ENCODE measurements around the gene TRA2A.

TRA2A gene

DNA sequence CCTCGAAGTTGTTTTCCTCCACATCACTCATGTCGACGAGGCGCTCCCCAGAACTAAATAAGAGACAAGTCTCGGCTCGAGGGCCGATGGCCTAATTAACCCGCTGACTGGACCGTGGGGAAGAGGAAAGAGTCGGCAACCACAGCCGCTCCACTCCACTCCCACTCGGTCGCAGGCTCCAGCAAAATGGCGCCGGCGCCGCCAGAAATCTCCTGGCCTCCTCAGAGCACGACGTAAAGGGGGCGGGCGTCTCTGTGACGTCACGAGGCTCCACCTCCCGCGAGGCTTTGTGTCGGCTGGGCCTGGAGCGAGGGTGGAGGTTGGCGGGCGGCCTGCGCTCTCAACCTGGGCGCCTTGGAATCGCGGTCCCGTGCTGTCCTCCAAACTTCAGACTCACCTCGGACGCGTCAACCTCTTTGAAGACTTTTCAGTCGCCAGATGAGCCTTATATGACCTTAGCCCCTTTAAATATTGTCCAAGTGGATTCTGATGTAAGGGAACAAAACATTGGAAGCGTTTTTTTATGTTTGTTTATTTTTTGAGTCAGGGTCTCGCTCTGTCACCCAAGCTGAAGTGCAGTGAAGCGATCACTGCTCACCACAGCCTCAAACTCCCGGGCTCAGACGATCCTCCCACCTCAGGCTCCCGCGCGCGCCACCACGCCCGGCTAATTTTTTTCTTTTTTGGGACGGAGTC lies at the start of gene TRA2A:
Gene TRA2A (minus strand): TSS at position 188 of the 696 bp plus-strand sequence. CDS start 157 bp downstream, at position 31.
- H3K9me3 ChIP-seq: no peaks in the 10 kb centered on the region
- H3K36me3 ChIP-seq (replicated peaks): peaks cover 16% of the 10 kb centered on the region
- peak; percentile 89 to 98 for DNase-seq (ENCODE audit: low spot score in 2 of 2)
- in situ Hi-C loops (cut with MboI; ENCODE audit: low sequenced_read_pairs): no loop called here
- peaks cover 26% of the 10 kb centered on the region for H3K4me1 ChIP-seq
- peak within 1 kb of the TSS; percentile 98 for H3K4me3 ChIP-seq
- H3K27me3 ChIP-seq (ENCODE audit: low read depth): no peaks in the 10 kb centered on the region

DNA sequence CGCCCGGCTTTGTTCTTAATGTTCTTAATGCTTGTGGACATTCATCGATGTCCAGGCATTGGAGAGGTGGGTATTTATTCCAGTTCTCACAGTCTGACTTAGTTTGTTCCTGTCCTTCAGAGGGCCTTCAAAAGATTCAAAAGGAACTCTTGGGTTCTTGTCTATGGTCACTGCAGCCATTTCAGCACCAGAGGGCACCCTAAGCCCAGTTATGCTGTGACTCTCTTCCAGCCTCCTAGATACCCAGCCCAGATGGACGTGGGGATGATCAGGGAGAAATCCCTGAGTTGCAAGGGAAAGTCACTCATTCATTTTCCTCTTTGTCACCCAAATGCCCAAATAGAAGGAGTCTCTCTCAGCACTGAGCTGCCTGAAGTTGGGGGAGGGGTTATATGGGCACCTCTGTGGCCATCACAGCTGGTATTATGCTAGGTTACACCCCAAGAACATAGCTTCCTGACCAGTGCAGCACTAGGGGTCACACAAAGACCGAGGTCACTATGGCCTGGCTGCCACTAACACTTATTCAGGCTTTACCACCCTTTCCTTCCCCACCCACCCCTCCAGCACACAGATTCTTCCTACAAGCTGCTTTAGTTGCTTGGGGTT lies 38.9 kb upstream of the TRA2A start:
- peak; percentile 65 to 85 for DNase-seq (ENCODE audit: low spot score in 2 of 2)

DNA sequence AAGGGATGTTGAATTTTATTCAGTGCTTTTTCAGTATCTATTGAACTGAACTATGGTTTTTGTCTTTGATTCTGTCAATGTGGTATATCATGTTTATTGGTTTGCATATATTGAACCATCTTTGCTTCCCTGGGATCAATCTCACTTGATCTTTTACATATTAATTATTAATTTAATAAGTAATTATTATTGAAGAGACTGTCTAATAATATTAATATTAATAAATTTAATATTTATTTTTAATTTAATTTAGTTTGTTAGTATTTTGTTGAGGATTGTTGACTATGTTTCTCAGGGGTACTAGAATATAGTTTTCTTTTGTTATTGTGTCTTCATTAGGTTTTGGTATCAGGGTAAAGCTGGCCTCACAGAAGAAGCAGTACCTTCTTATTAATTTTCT lies 26.5 kb upstream of the TRA2A start:
- in situ Hi-C loops (cut with MboI; ENCODE audit: low sequenced_read_pairs): no loop called here
- H3K4me1 ChIP-seq: no peaks in the 10 kb centered on the region
- no peak overlapping the region for H3K4me3 ChIP-seq
- H3K9me3 ChIP-seq: no peaks in the 10 kb centered on the region
- no peaks in the 10 kb centered on the region for H3K36me3 ChIP-seq (replicated peaks)
- no peak for DNase-seq (ENCODE audit: low spot score in 2 of 2)
- peaks cover 14% of the 10 kb centered on the region for H3K27me3 ChIP-seq (ENCODE audit: low read depth)

More for the DNA sequence above, 38.9 kb upstream of the TRA2A start:
- Histone ChIP-seq H3K27me3 (ENCODE audit: low read depth) (no peaks in the 10 kb centered on the region), H3K4me3 (no peak overlapping the region), H3K9me3 (no peaks in the 10 kb centered on the region), H3K4me1 (no peaks in the 10 kb centered on the region), H3K36me3 (replicated peaks) (no peaks in the 10 kb centered on the region)
- in situ Hi-C loops (cut with MboI; ENCODE audit: low sequenced_read_pairs): loop anchor here (5.0 kb wide), 1 partner anchor 127 kb away; no protein-coding TSS in a partner anchor

DNA sequence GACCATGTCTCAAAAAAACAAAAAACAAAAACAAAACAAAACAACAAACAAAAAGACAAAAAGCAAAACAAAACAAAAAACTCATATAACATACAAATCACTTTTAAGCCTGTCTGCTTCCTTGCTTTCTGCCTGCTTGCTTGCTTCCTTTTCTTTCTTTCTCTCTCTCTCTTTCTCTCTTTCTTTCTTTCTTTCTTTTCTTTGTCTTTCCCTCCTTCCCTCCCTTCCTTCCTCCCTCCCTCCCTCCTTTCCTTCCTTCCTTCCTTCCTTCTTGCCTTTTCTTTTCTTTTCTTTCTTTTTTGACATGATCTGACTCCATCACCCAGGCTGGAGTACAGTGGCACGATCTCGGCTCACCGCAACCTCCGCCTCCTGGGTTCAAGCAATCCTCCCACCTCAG lies 15.9 kb upstream of the TRA2A start:
- Histone ChIP-seq H3K4me3 (no peak overlapping the region), H3K9me3 (no peaks in the 10 kb centered on the region), H3K36me3 (replicated peaks) (no peaks in the 10 kb centered on the region), H3K4me1 (no peaks in the 10 kb centered on the region), H3K27me3 (ENCODE audit: low read depth) (no peaks in the 10 kb centered on the region)
- in situ Hi-C loops (cut with MboI; ENCODE audit: low sequenced_read_pairs): no loop called here
- no peak for DNase-seq (ENCODE audit: low spot score in 2 of 2)

DNA sequence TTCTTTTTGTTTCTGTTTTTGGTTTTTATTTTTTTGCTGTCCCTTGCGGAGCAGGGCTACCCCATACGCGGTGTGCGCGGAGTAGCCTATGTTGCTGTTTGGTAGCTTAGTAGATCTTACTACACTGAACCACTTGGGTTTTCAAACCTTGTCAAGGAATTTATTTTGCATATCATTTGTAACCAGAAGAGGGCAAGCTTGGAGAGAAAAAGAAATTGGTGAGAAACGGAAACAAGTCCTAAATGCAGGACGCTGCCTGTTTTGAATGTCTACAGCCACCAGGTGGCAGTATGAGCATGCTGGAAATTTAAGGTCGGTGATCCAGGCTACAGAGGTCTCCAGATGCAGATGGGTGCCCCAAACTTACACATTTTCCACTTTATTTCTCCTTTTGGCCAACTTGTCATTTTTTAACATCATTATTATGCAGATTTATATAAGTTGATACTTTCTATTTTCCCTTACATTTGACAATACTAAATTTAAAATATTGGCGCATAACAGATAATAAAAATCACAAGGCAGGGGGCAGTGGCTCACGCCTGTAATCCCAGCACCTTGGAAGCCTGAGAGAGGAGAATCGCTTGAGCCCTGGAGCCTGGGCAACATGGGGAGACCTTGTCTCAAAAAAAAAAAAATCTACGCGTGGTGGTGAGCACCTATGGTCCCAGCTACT lies 15.3 kb upstream of the TRA2A start:
- no peaks in the 10 kb centered on the region for H3K36me3 ChIP-seq (replicated peaks)
- in situ Hi-C loops (cut with MboI; ENCODE audit: low sequenced_read_pairs): no loop called here
- no peak overlapping the region for H3K4me3 ChIP-seq
- peak; percentile 81 to 94 for DNase-seq (ENCODE audit: low spot score in 2 of 2)
- H3K27me3 ChIP-seq (ENCODE audit: low read depth): no peaks in the 10 kb centered on the region
- H3K9me3 ChIP-seq: no peaks in the 10 kb centered on the region
- H3K4me1 ChIP-seq: no peaks in the 10 kb centered on the region

DNA sequence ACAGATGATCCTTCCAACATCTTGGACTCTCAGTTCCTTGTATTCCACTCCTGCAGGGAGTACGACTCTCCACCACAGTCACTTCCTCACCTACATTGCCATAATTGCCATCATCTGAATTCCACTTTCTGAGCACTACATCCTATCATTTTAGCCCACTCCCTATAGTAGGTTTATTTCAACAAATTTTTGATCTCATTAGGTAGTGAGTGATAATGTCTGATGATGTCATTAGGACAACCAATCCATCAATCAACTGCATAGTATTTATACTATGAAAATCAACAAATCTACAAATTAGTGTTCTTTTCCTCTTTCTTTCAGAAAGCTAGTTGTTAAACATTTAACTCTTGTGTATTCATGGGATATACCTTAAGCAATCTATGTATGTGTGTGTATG lies 13.7 kb upstream of the TRA2A start:
- H3K27me3 ChIP-seq (ENCODE audit: low read depth): no peaks in the 10 kb centered on the region
- in situ Hi-C loops (cut with MboI; ENCODE audit: low sequenced_read_pairs): no loop called here
- no peaks in the 10 kb centered on the region for H3K9me3 ChIP-seq
- DNase-seq (ENCODE audit: low spot score in 2 of 2): no peak
- no peaks in the 10 kb centered on the region for H3K36me3 ChIP-seq (replicated peaks)
- no peaks in the 10 kb centered on the region for H3K4me1 ChIP-seq
- no peak overlapping the region for H3K4me3 ChIP-seq

DNA sequence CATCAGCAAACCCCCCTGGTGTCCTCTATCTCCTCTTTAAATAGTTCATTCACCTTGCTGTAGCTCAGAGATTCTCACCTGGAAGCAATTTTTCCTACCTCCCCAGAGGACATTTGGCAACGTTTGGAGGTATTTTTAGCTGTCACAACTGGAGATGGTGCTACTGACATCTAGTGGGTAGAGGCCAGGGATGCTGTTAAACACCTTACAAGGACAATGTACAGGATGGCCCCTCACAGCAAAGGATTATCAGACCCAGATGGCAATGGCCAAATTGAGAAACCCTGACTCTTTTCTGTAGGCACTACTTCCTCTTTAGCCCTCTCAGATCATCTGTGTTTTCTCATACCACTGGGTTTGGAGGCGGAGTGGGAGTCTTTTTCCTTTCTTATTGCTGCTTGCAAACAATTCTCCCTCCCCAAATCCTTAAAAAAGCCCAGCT lies 13.2 kb upstream of the TRA2A start:
- no peak for DNase-seq (ENCODE audit: low spot score in 2 of 2)
- no peaks in the 10 kb centered on the region for H3K27me3 ChIP-seq (ENCODE audit: low read depth)
- no peaks in the 10 kb centered on the region for H3K9me3 ChIP-seq
- H3K4me3 ChIP-seq: no peak overlapping the region
- H3K4me1 ChIP-seq: no peaks in the 10 kb centered on the region
- no peaks in the 10 kb centered on the region for H3K36me3 ChIP-seq (replicated peaks)
- in situ Hi-C loops (cut with MboI; ENCODE audit: low sequenced_read_pairs): no loop called here

DNA sequence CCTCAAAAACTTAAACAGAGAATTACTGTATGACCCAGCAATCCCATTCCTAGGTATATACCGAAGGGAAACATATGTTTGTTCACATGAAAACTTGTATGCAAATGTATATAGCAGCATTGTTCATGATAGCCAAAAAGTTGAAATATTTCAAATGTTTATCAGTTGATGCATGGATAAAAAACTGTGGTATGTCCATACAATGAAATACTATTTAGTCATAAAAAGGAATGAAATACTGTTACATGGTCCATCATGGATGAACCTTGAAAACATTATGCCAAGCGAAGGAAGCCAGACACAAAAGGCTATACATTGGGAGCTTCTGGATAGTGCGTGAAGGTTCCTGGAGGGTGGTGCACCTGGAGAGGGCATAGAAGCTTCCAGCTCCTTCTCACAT lies 11.0 kb upstream of the TRA2A start:
- H3K36me3 ChIP-seq (replicated peaks): no peaks in the 10 kb centered on the region
- DNase-seq (ENCODE audit: low spot score in 2 of 2): no peak
- H3K9me3 ChIP-seq: no peaks in the 10 kb centered on the region
- in situ Hi-C loops (cut with MboI; ENCODE audit: low sequenced_read_pairs): no loop called here
- no peaks in the 10 kb centered on the region for H3K4me1 ChIP-seq
- H3K27me3 ChIP-seq (ENCODE audit: low read depth): no peaks in the 10 kb centered on the region
- no peak overlapping the region for H3K4me3 ChIP-seq

DNA sequence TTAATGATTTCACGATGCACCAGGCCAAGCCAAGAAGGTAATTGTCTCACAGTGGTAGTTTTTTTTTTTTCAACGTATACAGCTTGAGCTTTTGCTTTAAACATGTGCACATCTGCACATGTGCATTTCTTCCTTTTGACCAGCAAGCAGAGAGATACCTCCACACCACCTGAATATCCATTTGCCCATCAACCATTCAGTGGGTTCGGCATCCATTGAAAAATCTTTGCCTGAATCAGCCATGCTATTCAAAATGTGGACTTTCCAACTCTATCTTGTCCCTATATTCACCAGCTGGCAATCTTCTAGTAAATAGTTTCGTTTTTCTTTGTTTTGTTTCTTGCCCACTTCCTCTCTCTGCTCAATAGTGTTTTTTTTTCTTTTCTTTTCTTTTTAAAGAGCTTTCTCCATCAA lies 7.7 kb upstream of the TRA2A start:
- Histone ChIP-seq H3K9me3 (no peaks in the 10 kb centered on the region), H3K4me3 (no peak overlapping the region), H3K36me3 (replicated peaks) (no peaks in the 10 kb centered on the region), H3K27me3 (ENCODE audit: low read depth) (no peaks in the 10 kb centered on the region), H3K4me1 (no peaks in the 10 kb centered on the region)
- no peak for DNase-seq (ENCODE audit: low spot score in 2 of 2)
- in situ Hi-C loops (cut with MboI; ENCODE audit: low sequenced_read_pairs): no loop called here

DNA sequence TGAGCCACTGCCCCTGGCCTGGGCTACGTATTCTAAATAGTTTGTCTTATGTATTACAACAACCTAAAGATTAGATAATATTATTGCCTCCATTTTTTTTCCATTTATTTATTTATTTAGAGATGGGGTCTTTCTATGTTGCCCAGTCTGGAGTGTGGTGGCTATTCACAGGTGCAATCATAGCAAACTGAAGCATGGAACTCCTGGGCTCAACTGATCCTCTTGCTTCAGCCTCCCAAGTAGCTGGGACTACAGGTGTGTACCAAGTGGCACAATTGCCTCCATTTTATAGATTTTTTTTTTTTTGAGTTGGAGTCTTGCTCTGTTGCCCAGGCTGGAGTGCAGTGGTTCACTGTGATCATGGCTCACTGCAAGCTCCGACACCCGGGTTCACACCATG lies 6.5 kb upstream of the TRA2A start:
- H3K36me3 ChIP-seq (replicated peaks): no peaks in the 10 kb centered on the region
- H3K4me3 ChIP-seq: no peak overlapping the region
- DNase-seq (ENCODE audit: low spot score in 2 of 2): no peak
- no peaks in the 10 kb centered on the region for H3K9me3 ChIP-seq
- no peaks in the 10 kb centered on the region for H3K27me3 ChIP-seq (ENCODE audit: low read depth)
- in situ Hi-C loops (cut with MboI; ENCODE audit: low sequenced_read_pairs): no loop called here
- peaks cover 4% of the 10 kb centered on the region; the same call in 1 of the 2 replicates for H3K4me1 ChIP-seq

DNA sequence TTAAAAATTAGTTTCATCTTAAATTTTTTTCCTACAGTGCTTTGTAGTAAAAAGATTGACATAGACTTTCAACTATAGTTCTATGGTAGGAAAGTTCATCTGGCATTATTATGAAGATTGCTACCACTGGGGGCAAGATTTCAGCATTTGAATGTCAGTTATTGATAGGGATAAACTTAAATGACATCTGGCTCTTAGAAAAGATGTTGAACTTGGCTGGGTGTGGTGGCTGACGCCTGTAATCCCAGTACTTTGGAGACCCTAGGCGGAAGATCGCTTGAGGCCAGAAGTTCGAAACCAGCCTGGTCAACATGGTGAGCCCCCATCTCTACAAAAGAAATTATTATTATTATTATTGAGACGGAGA lies 1.4 kb upstream of the TRA2A start:
- in situ Hi-C loops (cut with MboI; ENCODE audit: low sequenced_read_pairs): no loop called here

DNA sequence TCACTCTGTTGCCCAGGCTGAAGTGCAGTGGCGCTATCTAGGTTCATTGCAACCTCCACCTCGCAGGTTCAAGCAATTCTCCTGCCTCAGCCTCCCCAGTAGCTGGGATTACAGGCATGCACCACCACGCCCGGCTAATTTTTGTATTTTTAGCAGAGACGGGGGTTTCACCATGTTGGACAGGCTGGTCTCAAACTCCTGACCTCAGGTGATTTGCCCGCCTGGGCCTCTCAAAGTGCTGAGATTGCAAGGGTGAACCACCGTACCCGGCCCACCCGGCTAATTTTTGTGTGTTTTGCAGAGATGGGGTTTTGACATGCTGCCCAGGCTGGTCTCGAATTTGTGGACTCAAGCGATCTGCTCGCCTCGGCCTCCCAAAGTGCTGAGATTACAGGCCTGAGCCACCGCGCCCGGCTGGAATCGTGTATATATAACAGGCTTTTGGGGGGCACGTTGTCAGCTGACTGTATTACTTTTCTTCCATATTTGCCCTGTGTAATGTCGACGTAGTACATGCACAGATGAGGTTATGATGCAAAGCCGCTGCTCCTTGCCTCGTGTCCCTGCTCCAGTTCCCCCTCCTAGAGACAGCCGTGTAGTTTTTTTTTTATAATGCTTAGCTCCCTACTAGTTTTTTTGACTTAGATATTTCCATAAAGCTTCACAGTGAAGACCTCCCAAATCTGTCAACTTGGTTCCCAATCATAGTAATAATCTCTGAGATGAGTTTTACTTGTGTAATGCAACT lies 883 bp upstream of the TRA2A start:
- in situ Hi-C loops (cut with MboI; ENCODE audit: low sequenced_read_pairs): no loop called here
- Histone ChIP-seq H3K9me3 (no peaks in the 10 kb centered on the region), H3K4me1 (peaks cover 19% of the 10 kb centered on the region), H3K4me3 (peak overlapping the region; percentile 98), H3K36me3 (replicated peaks) (peaks cover 12% of the 10 kb centered on the region), H3K27me3 (ENCODE audit: low read depth) (no peaks in the 10 kb centered on the region)
- peak; percentile 60 to 66 for DNase-seq (ENCODE audit: low spot score in 2 of 2)

More for the DNA sequence above, 1.4 kb upstream of the TRA2A start:
- H3K36me3 ChIP-seq (replicated peaks): peaks cover 12% of the 10 kb centered on the region
- peaks cover 15% of the 10 kb centered on the region for H3K4me1 ChIP-seq
- no peaks in the 10 kb centered on the region for H3K9me3 ChIP-seq
- no peaks in the 10 kb centered on the region for H3K27me3 ChIP-seq (ENCODE audit: low read depth)
- no peak overlapping the region for H3K4me3 ChIP-seq
- peak; percentile 74 to 90 for DNase-seq (ENCODE audit: low spot score in 2 of 2)

DNA sequence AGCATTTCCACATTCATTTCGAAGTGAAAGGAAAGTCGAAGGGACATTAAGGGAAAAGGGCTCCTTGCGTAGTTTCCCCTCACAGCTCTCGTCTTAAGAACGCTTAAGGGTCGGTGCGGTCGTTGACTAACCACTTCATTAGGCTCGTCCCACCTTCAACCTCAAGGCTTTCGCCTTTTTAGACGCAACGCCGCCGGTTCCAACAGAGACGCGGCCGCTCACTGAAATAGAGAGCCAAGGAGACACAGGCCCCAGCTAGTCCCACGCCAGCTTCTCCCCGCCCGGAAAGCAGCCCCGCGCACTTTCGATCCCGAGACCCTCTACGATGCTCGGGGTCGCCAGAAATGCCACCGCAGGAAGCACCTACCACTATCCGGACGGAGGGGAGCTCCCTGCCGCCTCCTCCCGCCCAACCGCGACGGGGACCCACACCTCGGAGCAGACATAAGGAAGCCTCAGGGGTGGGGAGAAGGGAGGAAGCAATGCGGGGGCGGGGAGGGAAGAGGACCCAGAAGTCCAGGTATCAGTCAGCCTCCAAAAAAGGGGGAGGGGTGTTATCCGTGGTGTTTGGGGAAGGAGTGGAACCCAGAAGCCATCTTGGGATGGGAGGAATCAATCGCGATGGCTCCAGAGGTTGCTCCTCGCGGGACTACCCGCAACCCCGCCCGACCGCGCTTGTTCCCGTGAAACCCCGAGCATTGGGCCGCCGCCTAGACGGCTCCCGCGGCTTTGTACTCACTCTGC lies 559 bp downstream of the TRA2A start:
- Histone ChIP-seq H3K36me3 (replicated peaks) (peaks cover 23% of the 10 kb centered on the region), H3K4me1 (peaks cover 31% of the 10 kb centered on the region), H3K9me3 (no peaks in the 10 kb centered on the region), H3K4me3 (peak overlapping the region; percentile 98), H3K27me3 (ENCODE audit: low read depth) (no peaks in the 10 kb centered on the region)
- in situ Hi-C loops (cut with MboI; ENCODE audit: low sequenced_read_pairs): no loop called here
- peak in 1 of 2 experiments; percentile 67 for DNase-seq (ENCODE audit: low spot score in 2 of 2)
